GM18520 (cell line): Measurements from ENCODE around the gene MAP2K4.

Source experiments
- ATAC-seq: cut with Tn5 transposase; IDR thresholded peaks from one replicate; pipeline ENCODE4 v1.9.1; 2021; ENCODE audit not compliant: unreplicated experiment

MAP2K4 gene

DNA sequence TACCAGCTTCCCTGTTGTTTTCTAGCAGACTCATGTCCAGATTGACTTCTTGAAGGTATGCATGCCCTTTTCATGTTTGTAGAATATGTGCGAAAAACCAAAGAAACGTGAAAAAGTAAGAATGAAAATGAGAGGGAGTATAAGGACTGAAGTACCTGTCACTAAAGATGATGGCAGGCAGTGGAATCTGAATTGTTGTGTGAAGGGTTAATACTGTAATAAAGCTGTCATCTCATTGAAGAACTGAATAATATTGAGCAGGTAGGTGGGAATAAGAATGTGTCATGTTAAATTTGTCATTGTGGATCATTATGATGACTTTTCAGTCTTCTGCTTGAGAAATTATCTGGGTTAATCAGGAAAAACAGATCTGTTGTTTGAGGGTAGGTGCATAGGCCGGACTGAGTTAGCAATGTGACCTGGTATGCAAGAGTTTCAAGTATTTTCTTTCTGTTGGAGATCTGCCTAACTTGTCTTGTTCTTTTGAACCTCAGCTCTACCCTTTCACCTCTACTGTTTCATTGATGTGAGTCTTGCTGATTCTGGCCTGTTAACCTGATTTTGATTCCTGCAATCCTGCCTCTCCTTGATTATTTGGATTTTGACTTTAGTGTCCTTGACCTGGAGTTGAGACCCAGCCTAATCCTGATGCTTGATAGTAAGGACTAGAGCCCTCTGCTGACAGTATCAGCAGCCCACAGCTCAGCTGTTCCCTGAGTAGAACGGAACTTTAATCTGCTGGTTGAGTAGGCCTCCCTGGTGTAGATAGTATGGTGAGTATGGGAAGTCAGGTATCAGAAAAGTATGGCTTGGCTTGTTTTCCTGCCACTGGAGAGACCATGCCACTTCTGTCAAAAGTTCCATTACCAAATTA is 64.6 kb downstream of the MAP2K4 start:
- no peak for ATAC-seq

DNA sequence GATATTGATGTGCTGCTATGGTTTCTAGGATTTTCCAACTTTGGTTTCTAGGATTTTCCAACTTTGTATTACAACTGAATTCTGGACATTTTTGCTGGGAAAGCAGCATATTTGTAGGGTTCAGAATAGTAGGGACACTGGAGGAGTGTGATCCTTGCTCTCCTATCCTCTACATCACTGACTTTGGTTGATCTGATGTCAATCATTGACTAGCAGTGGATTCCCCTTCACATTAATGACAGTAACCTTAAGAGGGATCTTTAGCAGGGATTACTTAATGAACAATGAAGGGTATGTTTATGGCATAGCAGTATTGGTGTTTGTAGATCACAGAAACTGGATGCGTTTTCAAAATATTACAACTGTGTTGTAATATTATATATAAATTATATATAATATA is 67.4 kb downstream of the MAP2K4 start:
- no peak for ATAC-seq

- no peak for ATAC-seq
Observed at GRCh38 chr17:12089809-12090384, 69.2 kb downstream of the MAP2K4 start.

DNA sequence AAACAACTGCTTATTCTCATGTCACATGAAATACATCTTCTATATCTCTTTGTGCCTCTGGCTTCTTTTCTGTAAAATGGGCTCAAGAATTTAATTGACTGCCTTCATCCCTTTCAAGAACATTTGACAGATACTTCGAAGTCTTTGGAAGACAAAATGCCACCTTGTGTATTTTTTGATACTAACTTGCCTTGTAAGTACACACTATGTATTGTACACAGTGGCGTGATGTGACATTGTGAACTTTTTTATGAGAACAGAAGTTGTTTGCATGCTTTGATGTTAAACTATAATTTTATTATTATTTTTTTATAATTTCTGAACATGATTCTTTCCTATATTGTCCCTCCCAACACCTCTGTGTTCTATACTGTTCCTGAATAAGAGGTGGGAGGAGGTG is 73.7 kb downstream of the MAP2K4 start:
- ATAC-seq: no peak

DNA sequence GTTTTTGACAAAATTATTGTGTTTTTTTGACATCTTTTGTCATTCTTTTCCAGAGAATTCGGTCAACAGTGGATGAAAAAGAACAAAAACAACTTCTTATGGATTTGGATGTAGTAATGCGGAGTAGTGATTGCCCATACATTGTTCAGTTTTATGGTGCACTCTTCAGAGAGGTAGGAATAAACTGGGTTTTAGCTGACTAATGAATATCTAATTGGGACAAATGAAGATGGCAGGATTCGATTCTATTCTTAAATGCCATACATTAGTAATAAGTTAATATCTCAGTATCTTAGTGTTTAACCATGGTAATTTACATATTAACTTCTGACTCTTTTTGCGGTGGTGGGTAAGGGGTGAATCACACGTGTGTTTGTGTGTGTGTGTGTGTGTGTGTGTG is 74.8 kb downstream of the MAP2K4 start:
- no peak for ATAC-seq

DNA sequence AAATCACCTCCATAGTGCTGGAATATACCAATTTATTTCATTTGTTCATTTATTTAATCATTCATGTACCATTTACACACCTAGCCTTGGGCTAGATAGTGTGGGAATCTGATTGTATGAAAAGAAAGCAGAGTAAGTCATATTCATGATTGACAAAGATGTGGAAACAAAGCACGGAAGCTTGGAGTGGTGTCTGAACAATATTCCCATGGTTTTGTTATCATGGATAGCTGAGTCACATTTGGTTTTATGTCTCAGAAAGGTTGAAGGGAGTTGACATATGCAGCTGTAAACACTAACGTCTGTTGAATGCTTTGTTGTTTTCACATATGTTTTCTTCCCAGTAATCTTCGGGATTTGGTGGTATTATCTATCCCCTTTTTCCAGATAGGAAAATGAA is 76.6 kb downstream of the MAP2K4 start:
- no peak for ATAC-seq

- ATAC-seq: peak; percentile 91
Observed at GRCh38 chr17:12098568-12098967, 77.9 kb downstream of the MAP2K4 start.

GRCh38 chr17:12099412-12099811 is 78.7 kb downstream of the MAP2K4 start:
- ATAC-seq: no peak

DNA sequence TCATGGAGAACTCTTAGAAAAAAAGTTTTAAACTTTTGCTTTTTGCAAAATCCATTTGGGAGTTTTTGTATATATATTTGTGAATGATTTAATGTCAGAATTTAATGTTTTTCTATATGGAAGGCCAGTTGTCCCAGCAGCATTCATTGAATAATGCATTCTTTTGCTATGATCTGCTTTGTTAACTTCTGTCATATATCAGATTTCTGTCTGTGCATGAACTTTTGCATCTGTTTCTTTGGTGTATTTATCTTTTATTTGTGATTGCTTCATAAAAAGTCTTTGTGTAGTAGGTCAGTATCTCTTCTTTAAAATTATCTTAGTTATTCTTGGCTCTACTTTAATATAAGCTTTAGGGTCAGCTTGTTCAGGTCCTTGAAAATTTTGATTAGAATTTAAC is 84.2 kb downstream of the MAP2K4 start:
- no peak for ATAC-seq

DNA sequence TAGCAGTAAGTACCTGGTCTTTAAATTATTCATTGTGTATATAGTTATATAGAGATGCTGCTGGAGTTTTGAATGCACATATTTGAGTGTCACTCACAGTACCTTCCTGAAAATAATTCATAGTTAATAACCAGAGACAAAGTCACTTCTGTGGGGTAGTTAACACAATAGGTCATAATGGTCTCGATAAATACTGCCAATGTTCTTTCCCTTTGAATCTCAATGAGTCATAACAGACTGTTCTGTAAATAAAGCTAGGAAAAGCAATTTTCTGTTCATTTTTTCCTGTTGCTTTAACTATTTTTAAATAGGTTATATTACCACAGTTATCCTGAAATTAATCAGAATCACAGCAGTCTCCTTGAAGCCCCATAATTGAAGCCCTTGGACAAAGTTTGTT is 87.2 kb downstream of the MAP2K4 start:
- no peak for ATAC-seq

DNA sequence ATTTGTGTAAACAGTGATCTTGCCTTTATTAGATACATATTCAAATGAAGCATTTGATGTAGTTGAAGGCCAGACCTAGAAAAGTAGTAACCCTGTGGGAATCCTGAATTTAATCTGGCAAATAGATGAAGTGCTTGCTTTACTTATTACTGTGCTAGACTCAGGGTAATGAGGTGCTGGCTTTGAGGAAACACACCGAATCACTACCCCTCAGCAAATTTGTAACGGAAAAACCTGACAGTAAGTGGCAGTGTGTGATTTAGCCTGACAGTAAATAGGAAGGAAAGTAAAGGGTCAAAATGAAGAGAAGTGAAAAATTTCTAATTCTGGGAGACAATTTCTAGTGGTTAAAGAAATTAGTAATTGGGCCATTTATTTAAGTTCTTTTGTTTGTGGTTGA is 90.2 kb downstream of the MAP2K4 start:
- ATAC-seq: no peak

DNA sequence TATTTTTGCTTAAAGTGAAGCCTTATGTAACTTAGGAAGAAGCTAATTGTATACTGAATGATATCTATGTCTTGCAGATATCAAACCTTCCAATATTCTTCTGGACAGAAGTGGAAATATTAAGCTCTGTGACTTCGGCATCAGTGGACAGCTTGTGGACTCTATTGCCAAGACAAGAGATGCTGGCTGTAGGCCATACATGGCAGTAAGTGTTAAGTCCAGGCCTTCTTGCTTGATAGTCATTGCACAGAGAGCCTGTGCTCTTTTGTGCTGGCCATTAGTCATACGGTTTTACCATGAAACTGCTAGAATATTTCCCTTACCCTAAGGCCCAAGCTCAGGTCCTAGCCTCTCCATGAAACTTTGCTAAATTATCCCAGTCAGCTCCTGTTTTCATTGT is 92.5 kb downstream of the MAP2K4 start:
- ATAC-seq: no peak

GRCh38 chr17:12114686-12115418 is 94.2 kb downstream of the MAP2K4 start:
- ATAC-seq: no peak

DNA sequence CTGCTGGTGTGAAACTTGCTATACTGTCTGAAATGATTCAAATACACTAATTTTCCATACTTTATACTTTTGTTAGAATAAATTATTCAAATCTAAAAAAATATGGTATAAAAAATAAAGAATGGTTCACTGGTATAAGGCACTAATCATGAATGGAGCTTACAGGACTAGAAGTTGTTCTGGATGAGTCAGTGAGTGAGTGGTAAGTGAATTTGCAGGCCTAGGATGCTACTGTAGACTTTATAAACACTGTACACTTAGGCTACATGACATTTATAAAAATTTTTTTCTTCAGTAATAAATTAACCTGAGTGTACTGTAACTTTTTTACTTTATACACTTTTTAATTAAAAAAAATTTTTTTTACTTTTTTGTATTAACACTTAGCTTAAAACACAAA is 95.5 kb downstream of the MAP2K4 start:
- no peak for ATAC-seq

- no peak for ATAC-seq
Observed at GRCh38 chr17:12118617-12119016, 97.9 kb downstream of the MAP2K4 start.

GRCh38 chr17:12122075-12122474 is 101.4 kb downstream of the MAP2K4 start:
- ATAC-seq: no peak

- ATAC-seq: no peak
Observed at GRCh38 chr17:12127177-12127576, 106.5 kb downstream of the MAP2K4 start.

GRCh38 chr17:12127667-12128066 is 107.0 kb downstream of the MAP2K4 start:
- ATAC-seq: no peak

GRCh38 chr17:12128946-12129345 is 108.3 kb downstream of the MAP2K4 start:
- ATAC-seq: no peak

DNA sequence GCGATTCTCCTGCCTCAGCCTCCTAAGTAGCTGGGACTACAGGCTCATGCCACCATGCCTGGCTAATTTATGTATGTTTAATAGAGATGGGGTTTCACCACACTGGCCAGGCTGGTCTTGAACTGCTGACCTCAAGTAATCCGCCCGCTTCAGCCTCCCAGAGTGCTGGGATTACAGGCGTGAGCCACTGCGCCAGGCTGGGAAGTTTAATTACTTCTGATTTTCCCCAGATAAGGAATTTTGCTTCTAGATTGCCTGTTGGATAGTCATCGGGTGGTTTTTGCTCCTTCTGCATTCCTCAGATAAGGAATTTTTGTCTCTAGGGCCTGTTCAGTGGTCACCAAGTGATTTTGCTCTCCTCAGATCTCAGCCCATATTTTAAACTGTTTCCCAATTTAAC is 112.5 kb downstream of the MAP2K4 start:
- ATAC-seq: no peak

- no peak for ATAC-seq
Observed at GRCh38 chr17:12134101-12134500, 113.4 kb downstream of the MAP2K4 start.

GRCh38 chr17:12134587-12134986 is 113.9 kb downstream of the MAP2K4 start:
- no peak for ATAC-seq
